ENCODE results near the gene KLHL10.
"Not testable (repeated sequence)": the region's sequence is repeated elsewhere in the genome, so short reads cannot be mapped to it uniquely, and the experiment has no call there.

KLHL10 gene

DNA sequence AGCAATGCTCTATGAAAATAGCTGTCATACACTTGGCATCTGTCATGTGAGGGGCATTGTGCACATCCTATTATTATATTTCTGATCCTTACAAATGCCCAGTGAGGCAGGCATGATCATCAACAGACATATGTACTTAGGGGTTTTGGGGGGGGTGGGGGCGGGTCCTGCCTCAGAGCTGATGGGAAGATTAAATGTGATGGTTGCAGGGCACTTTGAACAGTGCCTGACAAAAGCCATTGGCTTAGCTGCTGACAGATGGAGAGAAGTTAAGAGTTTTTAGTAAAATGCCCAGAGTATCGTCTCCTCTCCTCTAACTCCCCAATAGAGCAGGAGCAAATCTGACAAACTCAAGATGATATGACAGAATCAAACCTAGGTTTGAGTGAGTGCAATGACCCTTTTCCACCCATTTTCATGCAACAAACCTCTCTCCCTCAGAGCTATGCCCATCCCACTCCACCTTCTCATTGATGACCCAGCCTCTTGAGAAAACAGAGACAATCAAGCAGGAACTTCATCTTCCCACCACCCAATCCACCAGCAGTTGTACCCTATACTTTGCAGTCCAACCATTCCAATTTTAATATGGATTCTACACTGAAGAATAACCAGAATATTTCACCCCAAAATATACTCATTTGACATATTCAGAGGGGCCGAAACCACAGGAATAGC is 22.8 kb downstream of the KLHL10 start:
- DNase-seq, result no peak

DNA sequence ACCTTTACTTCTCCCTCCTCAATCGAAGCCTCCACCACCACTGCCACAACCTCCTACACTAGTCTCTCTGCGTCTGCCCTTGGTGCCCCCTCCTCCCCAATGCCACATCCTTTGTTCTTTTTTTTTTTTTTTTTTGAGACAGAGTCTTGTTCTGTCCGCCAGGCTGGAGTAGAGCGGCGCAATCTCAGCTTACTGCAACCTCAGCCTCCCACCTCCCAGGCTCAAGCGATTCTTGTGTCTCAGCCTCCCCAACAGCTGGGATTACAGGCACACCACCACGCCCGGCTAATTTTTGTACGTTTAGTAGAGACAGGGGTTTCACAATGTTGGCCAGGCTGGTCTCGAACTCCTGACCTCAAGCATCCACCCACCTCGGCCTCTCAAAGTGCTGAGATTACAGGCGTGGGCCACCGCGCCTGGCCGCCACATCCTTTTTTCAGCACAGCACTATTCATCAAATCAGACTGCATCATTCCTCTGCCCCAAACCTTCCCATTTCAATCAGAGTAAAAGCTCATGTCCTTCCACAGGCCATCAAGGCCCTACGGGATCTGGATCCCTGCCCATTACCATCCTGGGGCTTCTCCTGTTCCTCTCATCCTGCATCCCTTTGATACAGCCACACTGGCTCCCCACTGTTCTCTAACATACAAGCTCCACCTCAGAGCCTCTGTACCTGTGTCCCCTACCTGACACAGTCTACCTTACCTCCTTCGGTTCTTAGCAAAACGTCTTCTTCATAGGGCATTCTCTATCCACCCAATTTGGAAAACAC is 25.6 kb downstream of the KLHL10 start:
- DNase-seq, result peak; percentile 44

DNA sequence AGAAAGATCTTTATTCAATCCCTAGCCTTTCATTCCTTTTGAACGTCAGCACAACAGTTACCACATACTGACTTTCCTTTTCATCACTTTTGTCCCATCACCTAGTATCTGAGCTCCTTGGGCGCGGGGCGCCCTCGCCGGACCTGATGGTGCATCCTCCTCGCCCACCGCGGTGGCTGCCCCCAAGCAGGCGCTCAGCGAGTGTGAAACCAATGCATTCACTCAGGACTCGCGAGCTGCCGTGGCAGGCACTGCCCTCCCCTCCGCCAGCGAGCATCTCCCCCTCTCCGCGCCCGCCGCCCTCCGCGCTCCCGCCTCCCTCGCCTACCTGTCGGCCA is 26.8 kb downstream of the KLHL10 start:
- DNase-seq, result no peak

DNA sequence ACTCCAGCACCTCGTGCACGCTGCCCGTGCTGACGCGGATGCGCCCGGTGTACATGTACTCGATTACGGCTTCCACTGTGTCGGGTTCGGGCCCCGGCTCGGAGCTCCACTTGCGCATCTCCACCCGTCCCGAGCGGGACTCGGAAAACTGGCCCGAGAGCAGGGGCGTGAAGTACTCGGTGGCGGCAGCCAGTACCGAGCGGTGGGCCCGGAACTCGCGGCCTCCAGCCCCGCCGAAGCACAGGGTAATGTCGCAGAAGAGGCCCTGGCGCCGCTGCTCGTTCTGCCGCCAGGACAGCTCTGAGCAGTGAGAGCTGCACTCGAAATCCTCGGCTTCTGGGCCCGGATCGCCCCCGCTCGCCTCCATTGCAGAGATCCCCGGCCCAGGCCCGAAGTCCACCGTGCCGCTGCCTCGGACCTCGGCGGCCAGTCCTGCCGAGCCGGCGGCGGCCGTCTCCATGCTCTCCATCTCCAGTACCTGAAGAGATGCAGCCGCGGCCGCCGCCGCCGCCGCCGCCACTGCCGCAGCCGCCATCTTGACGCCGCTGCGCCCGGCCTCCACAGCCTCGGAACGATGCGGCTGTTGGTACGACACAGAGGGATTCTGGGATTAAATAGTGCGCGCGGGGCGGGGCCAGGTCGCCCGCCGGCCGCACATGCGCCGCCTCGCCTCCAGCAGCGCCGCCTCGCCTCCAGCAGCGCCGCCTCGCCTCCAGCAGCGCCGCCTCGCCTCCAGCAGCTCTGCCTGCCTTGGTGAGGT is 27.4 kb downstream of the KLHL10 start, which contains the start of gene KLHL11:
KLHL11 (minus strand) TSS at position 588 of the 760 bp plus-strand sequence; CDS start at position 535, 53 bp downstream.
- peak; percentile 90 for DNase-seq

DNA sequence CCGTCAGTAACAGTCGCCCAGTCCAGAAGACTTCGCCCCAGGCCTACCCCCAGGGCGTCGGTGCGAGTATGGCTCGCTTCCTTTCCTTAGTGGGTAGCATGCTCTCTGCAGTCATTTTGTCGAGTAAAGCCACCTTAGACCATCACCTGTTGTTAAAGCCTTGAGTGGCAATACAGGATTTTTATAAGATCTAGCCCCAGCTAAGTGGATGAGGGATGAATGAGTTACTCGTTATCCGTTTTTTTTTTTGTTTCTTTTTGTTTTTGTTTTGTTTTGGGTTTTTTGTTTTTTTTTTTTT is 27.9 kb downstream of the KLHL10 start:
- DNase-seq, result no peak

DNA sequence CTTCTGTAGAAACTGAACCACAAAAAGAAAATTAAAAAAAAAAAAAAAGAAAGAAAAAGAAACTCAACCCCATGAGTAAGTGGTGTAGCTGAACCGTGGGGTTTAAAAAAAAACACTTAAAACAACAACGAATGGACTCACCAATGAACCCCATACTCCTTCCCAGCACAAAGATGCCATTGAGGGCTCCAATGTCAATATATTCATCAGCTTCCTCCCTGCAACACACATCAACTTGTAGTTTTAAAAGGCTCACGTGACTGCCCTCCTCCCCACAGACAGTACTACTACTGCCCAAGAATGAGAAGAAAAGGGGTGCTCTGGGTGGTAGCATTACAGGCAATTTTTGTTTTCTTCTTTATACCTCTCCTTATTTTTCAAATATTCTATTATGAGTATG is 30.9 kb downstream of the KLHL10 start:
- no peak for DNase-seq

DNA sequence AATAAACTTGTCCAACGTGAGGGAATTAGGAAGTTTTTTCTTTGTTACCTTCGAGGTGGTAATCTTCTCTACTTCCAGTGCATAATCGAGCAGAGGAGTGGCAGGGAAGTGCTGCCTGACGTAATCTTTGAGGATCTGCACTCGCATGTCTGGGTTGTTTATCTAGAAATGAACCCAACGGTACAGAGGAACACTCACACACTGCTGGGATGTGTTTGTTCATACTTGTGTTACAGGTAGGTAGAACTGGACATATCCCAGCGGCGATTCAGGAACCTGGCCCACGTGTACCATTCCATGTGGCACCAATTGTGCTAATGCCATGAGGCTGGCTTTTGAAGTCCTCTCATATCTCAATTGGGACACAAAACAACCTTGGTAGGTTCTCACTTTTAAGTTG is 31.8 kb downstream of the KLHL10 start:
- no peak for DNase-seq

DNA sequence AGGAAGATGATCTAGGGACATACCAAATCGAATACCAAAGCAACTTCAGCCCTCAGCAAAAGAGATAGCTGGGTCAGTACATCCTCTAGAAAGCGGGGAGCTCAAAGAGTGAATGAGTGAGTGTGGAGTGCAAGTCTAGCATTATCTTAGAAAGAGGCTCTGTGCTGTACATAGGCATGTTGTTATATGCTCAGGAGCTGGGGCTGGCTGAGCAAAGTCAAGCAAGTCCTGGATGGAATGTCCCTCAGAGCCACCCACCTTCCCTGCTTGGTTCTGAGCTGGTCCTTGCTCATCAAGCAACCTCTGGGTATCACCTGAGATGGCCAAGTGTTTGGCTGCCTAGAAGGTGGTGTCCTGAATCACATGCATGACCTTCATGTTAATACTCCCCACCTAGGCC is 32.5 kb downstream of the KLHL10 start:
- DNase-seq, result no peak

DNA sequence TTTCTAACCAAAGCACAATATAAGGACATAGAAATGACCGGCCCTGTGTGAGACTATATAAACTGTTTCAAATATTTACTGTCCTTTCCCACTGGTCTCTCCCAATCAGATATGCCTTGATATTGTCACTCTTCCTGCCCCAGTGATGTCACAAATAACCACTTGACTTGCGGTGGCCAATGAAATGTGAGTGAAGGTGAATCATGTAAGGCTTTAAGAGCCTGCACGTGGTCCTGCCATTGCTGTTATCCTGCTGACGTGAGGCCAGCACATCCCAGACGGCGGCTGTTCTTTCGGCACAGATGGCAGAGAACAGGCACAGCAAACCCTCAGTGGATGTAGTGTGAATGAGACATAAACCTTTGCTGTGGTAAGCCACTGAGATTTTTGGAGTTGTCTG is 33.0 kb downstream of the KLHL10 start:
- no peak for DNase-seq

DNA sequence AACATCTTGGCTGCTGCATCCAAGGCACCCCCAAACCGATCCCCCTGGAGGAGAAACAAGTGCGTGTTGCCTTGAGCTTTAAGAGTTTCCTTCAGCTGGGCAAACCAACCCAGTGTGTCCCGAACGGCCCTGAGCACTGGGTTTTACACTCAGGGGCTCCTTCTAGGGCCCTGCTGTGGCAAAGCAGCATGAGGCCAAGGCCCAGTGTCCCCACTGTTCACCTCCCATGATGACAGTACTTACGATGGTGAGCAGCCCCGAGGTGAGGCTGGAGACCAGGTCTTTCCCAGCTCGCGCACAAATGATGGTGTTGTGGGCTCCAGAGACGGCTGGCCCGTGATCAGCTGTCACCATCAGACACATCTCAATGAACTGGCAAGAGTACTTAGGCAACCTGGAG is 34.2 kb downstream of the KLHL10 start:
- DNase-seq, result no peak

DNA sequence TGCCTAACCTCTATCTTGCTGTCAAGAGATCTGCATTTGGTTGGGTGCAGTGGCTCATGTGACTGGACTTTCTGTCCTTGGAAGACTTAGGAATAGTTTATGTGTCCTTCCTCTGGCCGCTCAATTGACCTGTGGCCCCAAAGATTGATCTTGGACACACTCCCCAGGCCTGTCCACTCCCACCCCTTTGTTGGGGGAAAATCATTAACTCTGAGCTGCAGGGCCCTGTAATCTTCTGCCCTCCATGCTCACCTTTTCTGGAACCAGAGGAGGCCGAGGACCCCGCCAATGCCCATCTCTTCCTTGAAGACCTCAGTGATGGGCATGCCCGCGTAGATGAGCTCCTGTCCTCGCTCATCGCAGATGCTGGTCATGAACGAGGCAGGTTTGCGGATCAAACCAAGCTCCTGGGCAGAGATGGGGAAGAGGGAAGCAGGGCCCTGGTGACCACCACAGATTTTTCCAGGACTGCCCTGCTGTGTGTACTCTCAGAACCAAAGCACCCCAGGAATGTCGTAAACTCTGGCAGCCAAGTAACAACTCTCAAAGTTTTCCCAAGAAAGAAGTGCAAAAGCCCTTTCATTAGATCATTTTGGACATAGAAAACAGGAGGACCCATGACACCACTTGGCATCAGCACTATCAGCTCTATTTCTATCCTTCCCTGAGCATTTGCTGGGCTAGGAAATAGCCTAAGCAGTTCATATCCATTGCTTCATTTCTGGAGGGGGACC is 36.1 kb downstream of the KLHL10 start:
- DNase-seq, result no peak

DNA sequence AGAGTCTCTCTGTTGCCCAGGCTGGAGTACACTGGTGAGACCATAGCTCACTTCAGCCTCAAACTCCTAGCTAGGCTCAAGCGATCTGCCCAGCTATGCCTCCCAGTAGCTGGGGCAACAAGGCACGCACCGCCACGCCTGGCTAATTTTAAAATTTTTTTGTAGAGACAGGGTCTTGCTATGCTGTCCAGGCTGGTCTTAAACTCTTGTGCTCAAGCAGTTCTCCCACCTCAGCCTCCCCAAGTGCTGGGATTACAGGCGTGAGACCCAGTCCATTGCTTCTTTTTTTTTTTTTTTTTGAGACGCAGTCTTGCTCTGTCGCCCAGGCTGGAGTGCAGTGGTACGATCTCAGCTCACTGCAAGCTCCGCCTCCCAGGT is 36.7 kb downstream of the KLHL10 start:
- not testable (repeated sequence) for DNase-seq

DNA sequence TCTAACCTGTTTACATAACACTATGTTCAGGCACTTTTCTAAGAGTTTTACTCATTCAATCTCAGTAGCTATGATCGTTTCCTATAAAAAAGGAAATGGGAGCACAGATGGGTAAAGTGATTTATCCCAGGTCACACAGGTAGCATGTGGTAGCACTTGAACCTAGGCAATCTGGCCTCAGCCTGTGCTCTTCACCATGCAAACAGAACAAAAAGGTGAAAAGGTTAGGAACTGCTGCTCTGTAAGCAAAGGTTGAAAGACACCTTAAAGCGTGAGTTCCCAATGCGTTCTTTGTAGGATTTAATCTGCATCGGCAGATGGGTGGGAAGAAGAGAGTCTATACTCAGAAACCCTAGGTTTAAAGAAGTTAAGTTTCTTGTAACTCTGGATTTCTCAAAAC is 42.5 kb downstream of the KLHL10 start:
- DNase-seq, result no peak

DNA sequence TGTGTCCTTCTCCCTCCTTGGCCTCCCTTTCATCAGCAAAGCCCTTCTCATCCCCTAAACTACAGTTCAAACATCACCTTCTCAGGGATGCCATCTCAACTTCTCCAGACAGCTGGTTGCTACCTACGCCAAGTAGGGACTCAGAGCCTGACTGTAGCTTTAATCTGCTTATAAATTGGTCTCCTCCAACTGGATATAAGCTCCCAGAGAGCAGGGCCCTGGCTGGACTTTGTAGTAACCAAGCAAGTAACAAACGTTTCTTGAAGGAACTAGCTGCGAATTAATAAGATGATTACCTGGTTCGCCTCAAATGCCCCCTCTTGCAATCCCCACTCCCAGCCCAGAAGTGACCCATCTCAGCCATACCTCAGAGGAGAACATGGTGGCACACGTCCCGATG is 45.1 kb downstream of the KLHL10 start:
- no peak for DNase-seq

DNA sequence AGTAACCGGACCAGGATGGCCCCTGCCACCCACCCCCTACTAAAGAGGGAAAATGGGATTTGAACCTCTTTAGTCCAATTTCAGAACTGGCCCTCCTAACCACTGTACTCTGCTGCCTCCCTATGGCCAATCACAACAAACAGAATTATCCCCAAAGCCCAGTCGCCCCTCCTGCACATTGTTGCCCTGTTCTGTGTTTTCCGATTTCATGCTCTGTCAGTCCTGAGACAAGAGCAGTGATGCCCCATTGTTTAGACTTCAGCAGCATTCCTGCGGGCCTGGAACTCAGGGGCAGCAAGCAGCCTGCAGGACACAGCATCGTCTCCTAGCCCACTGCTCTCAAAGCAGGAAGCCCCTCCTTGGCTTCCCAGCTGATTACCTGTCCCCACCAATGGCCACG is 48.1 kb downstream of the KLHL10 start:
- DNase-seq, result peak; percentile 14

DNA sequence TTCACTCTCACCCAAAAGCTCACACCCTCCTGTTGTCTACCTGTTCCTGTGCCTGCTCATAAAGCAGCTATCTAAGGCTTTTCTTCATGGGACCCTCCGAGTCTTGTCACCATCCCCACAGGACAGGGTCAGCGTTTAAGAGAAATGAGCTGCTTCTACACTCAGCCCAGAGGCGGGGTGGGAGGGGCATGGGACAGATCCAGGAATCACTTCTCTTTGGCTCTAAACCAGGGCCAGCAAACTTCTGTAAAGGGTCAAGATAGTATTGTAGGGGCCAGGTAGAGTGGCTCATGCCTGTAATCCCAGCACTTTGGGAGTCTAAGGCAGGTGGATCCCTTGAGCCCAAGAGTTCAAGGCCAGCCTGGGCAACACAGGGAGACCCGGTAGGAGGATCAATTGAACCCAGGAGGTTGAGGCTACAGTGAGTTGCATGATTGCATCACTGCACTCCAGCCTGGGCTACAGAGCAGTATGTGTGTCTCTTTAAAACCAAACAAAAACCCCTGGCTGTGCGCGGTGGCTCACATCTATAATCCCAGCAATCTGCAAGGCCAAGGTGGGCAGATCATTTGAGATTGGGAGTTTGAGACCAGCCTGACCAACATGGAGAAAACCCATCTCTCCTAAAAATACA is 50.8 kb downstream of the KLHL10 start:
- DNase-seq, result no peak

DNA sequence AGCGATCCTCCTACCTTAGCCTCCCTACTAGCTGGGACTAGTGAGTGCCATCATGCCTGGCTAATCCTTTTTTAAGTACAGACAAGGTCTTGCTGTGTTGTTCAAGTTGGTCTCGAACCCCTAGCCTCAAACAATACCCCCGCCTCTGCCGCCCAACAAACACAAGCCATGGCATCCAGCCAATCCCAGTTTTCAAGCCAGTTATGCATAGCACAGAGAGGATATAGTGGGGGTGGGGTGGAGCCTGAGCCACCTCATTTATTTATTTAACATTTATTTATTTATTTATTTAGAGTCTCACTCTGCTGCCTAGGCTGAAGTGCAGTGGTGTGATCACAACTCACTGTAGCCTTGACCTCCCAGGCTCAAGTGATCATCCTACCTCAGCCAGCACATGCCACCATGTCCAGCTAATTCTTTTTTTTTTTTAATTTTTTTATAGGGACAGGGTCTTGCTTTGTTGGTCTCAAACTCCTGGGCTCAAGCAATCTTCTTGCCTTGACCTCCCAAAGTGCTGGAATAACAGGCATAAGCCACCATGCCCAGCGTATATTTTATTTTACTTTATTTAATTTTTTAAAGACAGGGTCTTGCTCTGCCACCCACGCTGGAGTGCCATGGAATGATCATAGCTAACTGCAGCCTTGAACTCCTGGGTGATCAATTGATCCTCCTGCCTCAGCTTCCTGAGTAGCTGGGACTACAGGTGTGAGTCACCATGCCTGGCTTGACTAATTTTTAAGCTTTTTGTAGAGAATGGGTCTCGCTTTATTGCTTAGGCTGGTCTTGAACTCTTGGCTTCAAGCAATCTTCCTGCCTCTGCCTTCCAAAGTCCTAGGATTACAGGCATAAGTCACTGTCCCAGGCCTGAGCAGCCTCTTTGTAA is 53.8 kb downstream of the KLHL10 start:
- DNase-seq, result no peak

DNA sequence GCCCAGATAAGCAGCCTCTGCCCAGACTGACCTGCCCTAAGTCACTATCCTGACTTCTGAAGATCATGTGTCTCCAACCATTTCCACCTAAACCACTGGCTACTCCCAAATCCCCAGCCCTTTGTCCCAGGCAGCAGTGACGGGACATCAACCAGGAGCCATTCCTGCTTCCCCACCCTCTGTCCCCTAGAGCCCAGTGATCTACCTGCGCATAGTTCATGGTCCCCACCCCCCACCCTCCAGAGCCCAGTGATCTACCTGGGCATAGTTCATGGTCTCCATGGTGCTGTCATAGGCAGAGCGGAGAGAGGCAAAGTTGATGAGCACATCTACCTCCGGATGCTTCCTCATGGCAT is 54.4 kb downstream of the KLHL10 start:
- no peak for DNase-seq

DNA sequence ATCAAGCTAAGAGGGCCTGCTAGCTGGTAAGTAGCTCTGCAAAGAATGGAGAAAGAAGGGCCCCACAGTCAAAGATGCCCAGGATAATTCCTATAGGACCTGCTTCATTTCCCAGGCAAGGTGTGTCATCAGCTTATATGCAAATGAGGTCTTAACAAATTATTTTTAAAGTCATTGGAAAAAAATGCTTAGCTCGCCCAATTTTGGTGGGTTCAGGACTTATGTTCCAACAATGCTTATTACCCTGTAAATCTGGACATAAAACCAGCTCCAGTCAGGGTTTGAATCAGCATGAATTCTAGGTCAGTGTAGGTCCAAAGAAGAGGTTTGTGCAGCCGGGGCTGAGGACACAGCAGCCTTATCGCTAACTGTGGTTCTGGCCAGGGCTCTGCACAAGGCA is 55.8 kb downstream of the KLHL10 start:
- DNase-seq, result no peak

DNA sequence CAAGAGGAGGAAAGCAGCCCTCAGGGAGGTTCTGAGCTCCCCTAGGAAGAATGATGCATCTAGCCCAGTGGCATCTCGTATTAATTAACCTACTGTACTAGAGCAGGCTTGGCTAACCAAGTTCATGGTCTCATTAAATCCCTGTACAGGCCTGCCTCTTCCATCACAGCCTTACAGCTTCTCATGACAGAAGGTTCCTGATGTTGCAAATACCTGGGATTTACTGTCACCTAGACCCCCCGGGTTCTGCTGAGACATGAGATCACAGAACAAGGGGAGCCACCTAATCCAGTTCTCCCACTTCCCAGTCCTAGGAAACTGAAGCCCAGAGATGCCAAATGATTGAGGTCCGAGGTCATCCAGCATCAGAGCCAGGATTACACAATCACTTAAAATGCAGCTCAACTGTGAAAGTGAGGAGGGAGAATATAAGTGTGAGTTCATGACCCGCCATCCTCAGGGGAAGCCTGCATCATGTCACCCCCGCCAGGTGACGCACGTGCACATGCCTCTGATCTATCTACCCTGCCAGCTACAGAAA is 57.2 kb downstream of the KLHL10 start:
- no peak for DNase-seq

DNA sequence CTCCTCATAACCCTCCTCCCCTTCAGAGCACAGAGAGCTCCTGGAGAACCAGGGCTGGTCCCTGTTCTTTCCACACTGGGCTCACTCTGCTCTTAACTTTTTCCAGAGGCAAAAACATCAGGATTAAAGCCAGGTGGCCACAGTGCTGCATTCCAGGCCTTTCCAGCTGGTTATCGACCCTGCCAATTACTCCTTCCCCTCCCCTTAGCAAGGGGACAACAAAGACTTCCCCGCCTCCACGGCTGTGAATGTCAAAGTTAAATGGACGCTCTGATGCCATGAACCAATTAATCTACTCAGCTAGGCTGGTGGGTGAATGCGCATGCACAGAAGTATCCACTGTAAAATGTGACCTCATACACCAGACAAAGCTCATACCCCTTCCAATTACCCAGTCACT is 58.0 kb downstream of the KLHL10 start:
- DNase-seq, result no peak

DNA sequence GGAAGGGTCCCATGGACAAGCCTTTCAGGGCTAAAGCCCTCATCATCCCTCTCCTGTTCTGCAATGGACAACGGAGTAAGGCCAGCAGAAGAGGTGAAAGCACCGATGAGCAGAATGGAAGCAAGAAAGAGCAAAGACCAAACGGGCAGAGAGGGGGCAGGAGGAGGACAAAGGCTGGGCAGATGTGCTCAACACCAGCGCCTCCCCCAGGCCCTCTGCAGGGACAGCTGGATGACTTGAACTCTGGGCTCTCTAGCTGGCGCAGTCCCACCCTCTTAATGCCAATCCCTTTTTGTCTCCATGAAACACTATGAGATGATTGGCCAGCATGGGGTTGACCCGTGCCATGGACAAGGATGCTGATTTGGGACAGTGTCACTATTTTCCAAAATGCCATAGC is 59.1 kb downstream of the KLHL10 start:
- no peak for DNase-seq

Measured in CD4-positive, alpha-beta T cell treated with Interleukin-6 for 4 hours (primary cell).